ENCODE results near the gene PSMC1.

PSMC1 gene

GRCh38 chr14:90302529-90303303, 46.4 kb downstream of the PSMC1 start:
- TF ChIP-seq, protein P1, sequence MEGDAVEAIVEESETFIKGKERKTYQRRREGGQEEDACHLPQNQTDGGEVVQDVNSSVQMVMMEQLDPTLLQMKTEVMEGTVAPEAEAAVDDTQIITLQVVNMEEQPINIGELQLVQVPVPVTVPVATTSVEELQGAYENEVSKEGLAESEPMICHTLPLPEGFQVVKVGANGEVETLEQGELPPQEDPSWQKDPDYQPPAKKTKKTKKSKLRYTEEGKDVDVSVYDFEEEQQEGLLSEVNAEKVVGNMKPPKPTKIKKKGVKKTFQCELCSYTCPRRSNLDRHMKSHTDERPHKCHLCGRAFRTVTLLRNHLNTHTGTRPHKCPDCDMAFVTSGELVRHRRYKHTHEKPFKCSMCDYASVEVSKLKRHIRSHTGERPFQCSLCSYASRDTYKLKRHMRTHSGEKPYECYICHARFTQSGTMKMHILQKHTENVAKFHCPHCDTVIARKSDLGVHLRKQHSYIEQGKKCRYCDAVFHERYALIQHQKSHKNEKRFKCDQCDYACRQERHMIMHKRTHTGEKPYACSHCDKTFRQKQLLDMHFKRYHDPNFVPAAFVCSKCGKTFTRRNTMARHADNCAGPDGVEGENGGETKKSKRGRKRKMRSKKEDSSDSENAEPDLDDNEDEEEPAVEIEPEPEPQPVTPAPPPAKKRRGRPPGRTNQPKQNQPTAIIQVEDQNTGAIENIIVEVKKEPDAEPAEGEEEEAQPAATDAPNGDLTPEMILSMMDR (IDR thresholded peaks at IDR 0.05; ENCODE audit: borderline replicate concordance, insufficient read depth, low read depth, low read length) = no peak

DNA sequence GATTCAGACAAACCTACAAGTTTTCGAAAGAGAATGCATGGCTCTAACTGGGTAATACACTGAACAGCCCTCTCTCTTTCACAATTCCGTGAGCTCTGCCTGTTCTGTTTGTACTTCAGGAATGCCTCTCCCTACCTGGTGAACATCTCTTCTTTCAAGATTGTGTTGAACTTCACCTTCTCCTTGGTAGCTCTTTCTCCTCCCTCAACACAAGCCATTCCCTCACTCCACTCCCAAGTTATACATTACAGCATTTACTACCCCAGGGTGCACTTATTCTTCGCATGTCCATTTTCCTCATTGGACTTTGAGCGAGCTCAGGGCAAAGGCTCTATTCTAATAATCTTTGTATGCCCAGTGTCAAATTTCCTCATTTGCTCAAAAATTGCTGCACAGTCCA, 47.1 kb downstream of the PSMC1 start:
- TF ChIP-seq, protein P1 (IDR thresholded peaks at IDR 0.05; ENCODE audit: borderline replicate concordance, insufficient read depth, low read depth, low read length) = no peak
- H3K4me3 ChIP-seq (ENCODE audit: low read depth, low read length) = no peak overlapping the region

More at GRCh38 chr14:90302529-90303303, 46.4 kb downstream of the PSMC1 start:
- no peak overlapping the region for H3K4me3 ChIP-seq (ENCODE audit: low read depth, low read length)

DNA sequence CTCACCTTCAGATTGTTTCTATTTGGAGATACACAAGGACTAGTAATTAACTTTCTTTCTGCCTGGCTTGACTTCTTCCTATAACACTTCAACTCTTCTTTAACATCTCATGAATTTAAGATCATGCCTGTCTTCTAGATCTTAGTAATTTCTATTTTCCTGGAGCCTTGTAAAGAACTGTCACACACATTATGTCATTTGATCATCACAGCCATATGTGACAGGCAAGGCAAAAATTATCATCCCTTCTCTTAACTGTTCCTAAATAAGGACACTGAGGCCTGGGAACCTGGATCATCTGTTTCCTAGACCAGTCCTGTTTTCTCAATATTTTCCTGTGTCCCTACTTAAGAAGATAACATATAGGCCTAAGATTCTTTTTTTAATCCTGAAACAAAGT, 48.1 kb downstream of the PSMC1 start:
- no peak overlapping the region for H3K4me3 ChIP-seq (ENCODE audit: low read depth, low read length)
- TF ChIP-seq, protein P1 (IDR thresholded peaks at IDR 0.05; ENCODE audit: borderline replicate concordance, insufficient read depth, low read depth, low read length) = no peak

GRCh38 chr14:90305176-90305601, 48.8 kb downstream of the PSMC1 start:
- H3K4me3 ChIP-seq (ENCODE audit: low read depth, low read length) = no peak overlapping the region
- TF ChIP-seq, protein P1 (IDR thresholded peaks at IDR 0.05; ENCODE audit: borderline replicate concordance, insufficient read depth, low read depth, low read length) = no peak

- TF ChIP-seq, protein P1 (IDR thresholded peaks at IDR 0.05; ENCODE audit: borderline replicate concordance, insufficient read depth, low read depth, low read length) = no peak
- H3K4me3 ChIP-seq (ENCODE audit: low read depth, low read length) = no peak overlapping the region
Observed at GRCh38 chr14:90308561-90308960, 52.2 kb downstream of the PSMC1 start.

DNA sequence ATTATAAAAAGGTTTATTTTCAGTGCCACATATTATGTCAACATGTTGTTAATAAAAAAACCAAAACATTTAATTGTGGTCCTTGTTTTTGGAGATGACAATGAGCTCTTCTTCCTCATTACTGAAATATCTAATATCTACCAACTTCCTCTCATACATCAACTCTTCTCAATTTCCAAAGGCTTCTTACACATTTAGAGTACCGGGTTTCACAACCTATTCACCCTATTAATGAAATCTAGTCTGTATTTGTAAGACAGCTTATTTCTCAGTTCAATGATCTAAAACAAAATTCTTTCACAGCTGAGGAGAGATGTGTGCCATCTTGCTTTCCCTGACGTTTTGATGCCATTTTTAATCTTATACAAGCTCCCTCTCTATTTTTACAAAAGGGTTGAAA, 60.9 kb downstream of the PSMC1 start:
- no peak overlapping the region for H3K4me3 ChIP-seq (ENCODE audit: low read depth, low read length)
- TF ChIP-seq, protein P1 (IDR thresholded peaks at IDR 0.05; ENCODE audit: borderline replicate concordance, insufficient read depth, low read depth, low read length) = no peak

DNA sequence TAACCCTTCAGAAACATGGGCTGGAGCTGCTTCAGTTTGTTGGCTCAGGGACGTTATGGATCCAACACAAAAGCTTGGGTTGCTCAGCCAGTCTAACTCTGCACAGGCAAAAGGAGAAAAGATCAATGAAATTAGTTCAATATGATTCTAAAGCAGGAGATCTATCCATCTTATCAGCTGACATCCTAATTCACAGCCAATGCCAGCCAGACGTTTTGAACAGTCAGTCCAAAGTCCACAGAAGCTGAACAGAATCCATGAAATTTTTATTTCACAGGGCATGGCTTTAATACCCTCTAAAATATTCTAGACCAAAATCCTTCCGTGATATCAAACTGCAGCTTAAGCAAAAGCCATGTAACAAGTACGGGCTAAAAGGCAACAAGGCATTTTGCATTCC, 61.7 kb downstream of the PSMC1 start:
- TF ChIP-seq, protein P1 (IDR thresholded peaks at IDR 0.05; ENCODE audit: borderline replicate concordance, insufficient read depth, low read depth, low read length) = no peak
- no peak overlapping the region for H3K4me3 ChIP-seq (ENCODE audit: low read depth, low read length)
